NCI-H1694 treated with DMSO at 0.1 percent for 48 hours (cell line): ENCODE measurements around the gene RSPRY1.

Experiments used
- DNase-seq: peaks from one replicate; lab custom pipeline; 2025; lab: John Stamatoyannopoulos, UW

The RSPRY1 gene

DNA sequence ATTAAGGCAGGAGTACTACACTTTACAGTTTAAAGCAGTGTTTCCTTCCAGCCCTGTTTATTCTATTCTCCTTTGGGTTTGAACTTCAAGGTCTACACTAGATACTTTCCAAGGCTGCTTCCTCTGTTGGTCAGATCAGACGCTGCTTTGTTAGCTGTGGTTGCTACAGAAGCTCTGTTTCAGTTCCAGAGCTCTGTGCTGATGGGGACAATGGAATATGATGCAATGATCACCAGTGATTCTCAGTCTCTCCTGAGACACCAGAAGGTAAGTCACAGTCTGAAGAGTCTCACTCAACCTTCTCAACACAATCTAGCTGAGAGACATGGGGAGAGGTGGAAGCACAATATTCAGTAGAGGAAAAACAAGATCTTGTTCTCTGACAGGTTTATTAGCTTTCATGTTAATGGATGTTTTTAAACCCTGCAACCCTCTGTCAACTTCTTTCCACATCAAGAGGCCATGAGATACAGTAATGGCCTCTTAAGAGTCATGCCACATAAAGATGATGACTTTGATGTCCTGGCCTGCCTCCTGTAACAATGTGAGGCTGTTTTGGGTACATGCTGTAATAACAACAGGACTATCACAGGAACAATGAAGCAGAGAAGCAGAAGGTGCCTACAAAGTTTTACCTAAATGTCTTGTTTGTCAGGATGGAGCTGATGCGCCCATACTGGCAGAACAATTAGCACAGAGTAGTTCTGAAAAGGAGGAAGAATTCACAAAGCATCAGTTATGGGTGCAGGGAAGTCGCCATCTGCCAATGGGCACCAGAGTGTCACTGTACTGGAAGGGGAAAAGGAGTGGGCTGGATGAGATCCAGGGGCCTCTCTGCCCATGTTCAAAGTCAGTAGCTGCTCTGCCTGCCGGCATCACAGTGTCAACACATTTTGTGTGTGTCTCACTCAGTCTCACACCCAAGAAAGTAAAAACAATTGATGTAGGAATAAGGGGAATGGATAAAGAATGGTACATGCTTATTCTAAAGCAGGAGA is 33.7 kb upstream of the RSPRY1 start:
- DNase-seq: no peak

- no peak for DNase-seq
These were observed 32.3 kb upstream of the RSPRY1 start for GRCh38 chr16:57153841-57154240.

DNA sequence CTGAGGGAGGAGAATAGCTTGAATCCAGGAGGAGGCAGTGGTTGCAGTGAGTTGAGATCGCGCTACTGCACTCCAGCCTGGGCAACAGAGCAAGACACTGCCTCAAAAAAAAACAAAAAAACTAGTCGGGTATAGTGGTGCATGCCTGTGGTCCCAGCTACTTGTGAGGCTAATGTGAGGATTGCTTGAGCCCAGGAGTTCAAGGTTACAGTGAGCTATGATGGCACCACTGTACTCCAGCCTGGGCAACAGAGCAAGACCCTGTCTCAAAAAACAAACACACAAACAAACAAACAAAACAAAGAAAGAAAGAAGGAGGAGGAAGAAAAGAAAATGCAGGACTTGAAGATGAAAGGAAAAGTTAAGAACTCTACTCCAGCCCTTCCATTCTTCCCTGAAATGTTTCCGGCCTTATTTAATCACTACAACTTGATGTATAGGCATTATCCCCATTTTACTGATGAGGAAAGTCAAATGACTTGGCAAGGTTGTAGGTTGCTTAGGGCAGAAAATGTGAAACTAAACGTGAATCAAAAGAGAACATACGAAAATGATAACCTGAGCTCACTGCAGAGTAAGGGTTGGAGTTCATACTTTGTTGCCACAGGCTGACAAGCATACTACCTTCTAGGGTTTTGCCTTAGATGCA is 30.3 kb upstream of the RSPRY1 start:
- no peak for DNase-seq

DNA sequence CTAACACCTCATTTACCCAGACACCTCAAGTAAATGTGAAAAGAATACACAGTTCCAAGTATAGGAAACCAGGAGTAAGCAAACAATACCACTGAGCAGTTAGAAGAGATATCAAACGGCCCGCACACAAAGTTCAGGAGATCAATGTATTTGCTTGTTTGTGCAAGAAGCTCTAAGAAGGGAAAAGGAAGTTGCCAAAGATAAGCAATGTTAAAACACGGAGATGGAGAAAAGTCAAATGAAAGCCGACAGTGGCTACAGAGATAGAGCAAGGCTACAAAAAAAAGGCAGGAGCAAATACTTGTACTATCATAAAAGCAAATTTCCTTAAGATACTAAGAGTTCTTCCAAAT is 29.8 kb upstream of the RSPRY1 start:
- DNase-seq: no peak

DNA sequence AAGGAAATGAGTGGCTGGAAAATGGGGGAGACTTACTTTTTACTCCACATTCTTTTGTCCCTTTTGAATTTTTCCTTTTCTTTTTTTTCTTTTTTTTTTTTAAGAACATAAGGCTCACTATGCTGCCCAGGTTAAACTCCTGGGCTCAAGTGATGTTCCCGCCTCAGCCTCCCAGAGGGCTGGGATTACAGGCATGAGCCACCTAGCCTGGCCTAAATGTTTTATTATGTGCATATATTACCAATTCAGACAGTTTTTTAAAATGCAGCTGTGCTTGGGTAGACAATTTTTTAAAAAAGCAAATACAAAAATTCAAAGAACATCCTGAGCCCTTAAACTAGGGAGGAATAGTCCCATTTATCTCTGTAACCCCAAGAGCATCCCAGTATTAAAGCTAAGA is 28.6 kb upstream of the RSPRY1 start:
- DNase-seq: no peak

- no peak for DNase-seq
These were observed 26.7 kb upstream of the RSPRY1 start for GRCh38 chr16:57159447-57159846.

GRCh38 chr16:57163842-57164241 is 22.3 kb upstream of the RSPRY1 start:
- no peak for DNase-seq

GRCh38 chr16:57165483-57165882 is 20.6 kb upstream of the RSPRY1 start:
- DNase-seq: no peak

DNA sequence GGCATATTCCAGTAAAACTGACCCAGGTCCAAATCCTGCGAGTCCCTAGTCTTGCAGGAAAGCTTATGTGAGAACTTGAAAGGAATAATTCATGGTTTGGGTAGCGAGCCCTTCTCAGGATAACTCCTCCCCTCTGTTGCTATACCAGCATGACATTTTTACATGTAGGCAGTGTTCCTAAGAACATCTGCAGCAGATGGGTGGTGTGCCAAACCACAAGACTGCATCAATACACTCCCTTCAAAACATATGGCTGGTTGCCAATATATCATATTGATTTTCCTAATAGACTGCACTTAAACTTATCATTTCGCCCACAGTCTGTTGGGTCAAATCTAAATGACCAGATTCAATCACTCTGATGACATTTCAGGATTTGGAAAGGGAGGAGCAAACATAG is 20.2 kb upstream of the RSPRY1 start:
- DNase-seq: no peak

DNA sequence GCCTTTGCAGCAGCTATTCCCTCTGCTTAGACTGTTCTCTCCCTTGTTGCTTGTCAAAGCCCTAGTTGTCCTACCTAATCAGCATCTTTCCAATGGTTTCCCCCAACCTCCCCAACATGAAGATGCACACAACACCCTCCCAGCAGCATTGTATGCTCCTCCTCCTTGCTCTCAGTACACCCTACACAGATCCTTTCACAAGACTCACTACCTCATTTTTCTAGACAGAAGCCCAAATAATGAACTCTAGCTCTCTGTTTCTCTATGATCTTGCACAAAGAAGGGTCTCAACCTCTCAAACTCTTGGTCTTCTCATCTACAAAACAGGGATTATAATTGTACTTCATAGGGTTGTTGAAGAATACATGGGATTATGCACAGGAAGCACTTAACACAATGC is 19.7 kb upstream of the RSPRY1 start:
- no peak for DNase-seq

GRCh38 chr16:57166951-57167350 is 19.2 kb upstream of the RSPRY1 start:
- DNase-seq: no peak

- DNase-seq: no peak
These were observed 18.6 kb upstream of the RSPRY1 start for GRCh38 chr16:57167538-57167937.

GRCh38 chr16:57167953-57168352 is 18.2 kb upstream of the RSPRY1 start:
- DNase-seq: peak; percentile 16

DNA sequence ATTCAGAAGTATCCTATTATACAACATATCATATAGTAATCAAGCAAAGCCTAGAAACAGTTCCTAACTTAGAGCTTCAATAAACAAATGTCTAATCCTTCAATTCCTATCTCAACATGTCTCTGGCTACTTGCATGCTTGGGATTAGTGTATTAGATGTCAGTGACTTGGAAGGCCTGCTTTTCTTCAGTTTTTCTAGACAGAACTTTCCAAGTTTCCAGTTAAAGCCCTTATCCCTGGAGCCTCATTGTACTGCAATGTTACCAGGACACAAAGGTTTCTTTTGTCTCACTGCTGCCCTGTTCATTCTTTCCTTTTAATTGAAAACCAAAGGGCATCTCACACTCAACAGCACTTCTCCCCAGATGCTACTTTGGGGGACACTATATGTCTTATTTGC is 16.8 kb upstream of the RSPRY1 start:
- no peak for DNase-seq

GRCh38 chr16:57172721-57173290 is 13.3 kb upstream of the RSPRY1 start:
- no peak for DNase-seq

DNA sequence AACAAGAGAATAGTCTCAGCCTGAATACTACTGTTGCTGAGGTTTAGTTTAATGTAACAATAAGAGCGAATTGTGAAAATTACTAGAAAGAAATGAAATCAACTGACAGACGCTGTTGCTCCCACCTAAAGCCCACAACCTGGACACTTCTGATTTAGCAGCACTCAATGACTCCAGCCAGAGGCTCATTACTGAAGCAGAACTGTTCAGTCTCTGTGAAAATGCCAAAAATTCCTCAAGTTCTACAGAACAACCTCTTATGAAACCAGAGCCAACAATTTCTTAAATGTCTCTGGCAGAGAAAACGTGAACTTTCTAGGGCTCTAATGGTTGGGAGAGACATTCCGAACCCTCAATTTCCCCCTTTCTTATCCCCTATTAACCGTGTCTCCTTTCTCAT is 10.2 kb upstream of the RSPRY1 start:
- no peak for DNase-seq

DNA sequence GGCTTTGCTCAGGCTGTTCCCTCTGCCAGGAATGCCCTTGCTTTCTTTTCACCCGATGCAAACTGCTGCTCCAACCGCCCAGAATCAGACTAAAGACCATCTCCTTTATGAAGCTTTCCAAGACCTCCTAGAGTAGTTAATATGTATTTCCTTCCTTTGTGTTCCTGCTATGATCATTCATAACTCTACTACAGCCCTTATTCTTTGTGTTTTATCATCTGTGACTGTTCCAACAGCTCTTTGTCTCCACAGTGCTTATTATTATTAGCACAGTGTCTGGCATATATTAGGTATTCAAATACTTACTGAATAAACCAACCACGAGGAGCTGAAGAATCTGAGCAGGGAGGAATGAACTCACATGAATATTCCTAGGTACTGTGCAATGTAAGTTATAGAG is 7.9 kb upstream of the RSPRY1 start:
- no peak for DNase-seq

GRCh38 chr16:57178793-57179212 is 7.3 kb upstream of the RSPRY1 start:
- no peak for DNase-seq

- no peak for DNase-seq
These were observed 6.8 kb upstream of the RSPRY1 start for GRCh38 chr16:57179215-57179828.

GRCh38 chr16:57184113-57184512 is 2.0 kb upstream of the RSPRY1 start:
- DNase-seq: no peak

GRCh38 chr16:57184887-57185445 is 1.2 kb upstream of the RSPRY1 start:
- no peak for DNase-seq

GRCh38 chr16:57185446-57185944 is 634 bp upstream of the RSPRY1 start:
- DNase-seq: peak; percentile 10
